ENCODE results near the gene UPP2.

UPP2 gene

GRCh38 chr2:158060160-158060834 is 41.4 kb upstream of the UPP2 start:
- no peaks in the 10 kb centered on the region for H3K36me3 ChIP-seq (ENCODE audit: low read length)
- H4K20me1 ChIP-seq (ENCODE audit: low read depth, low read length), result no peaks in the 10 kb centered on the region
- no peaks in the 10 kb centered on the region for H3K79me2 ChIP-seq (ENCODE audit: insufficient read depth, low read length)
- H3K4me3 ChIP-seq (ENCODE audit: insufficient read depth, low read length, poor library complexity, severe bottlenecking), result no peak overlapping the region
- no peaks in the 10 kb centered on the region for H3F3A ChIP-seq (ENCODE audit: insufficient read depth)
- H3K4me2 ChIP-seq (ENCODE audit: low read depth, low read length, poor library complexity, severe bottlenecking), result no peak overlapping the region
- H3K9ac ChIP-seq (ENCODE audit: low read length), result no peak overlapping the region
- H3K27me3 ChIP-seq (ENCODE audit: low read length), result no peaks in the 10 kb centered on the region
- H3K27ac ChIP-seq (ENCODE audit: low read depth, low read length), result no peak overlapping the region
- no peaks in the 10 kb centered on the region for H3K9me2 ChIP-seq (replicated peaks; ENCODE audit: insufficient read depth, low read length)
- H2AFZ ChIP-seq (ENCODE audit: low read depth, low read length, severe bottlenecking), result no peak overlapping the region
- TF ChIP-seq EZH2phosphoT487 (conservative IDR thresholded peaks at IDR 0.05; ENCODE audit: low read length) (no peak), CTCF (IDR thresholded peaks at IDR 0.05; ENCODE audit: insufficient read depth, low read length, poor library complexity, severe bottlenecking) (no peak)
- H3K9me3 ChIP-seq (ENCODE audit: insufficient read depth, low read length), result no peaks in the 10 kb centered on the region

GRCh38 chr2:158060835-158061435 is 40.7 kb upstream of the UPP2 start:
- Histone ChIP-seq H3K79me2 (ENCODE audit: insufficient read depth, low read length) (no peaks in the 10 kb centered on the region), H3K27ac (ENCODE audit: low read depth, low read length) (no peak overlapping the region), H3K4me3 (ENCODE audit: insufficient read depth, low read length, poor library complexity, severe bottlenecking) (no peak overlapping the region), H3K4me2 (ENCODE audit: low read depth, low read length, poor library complexity, severe bottlenecking) (no peak overlapping the region), H3K27me3 (ENCODE audit: low read length) (no peaks in the 10 kb centered on the region), H2AFZ (ENCODE audit: low read depth, low read length, severe bottlenecking) (no peak overlapping the region), H4K20me1 (ENCODE audit: low read depth, low read length) (no peaks in the 10 kb centered on the region), H3F3A (ENCODE audit: insufficient read depth) (no peaks in the 10 kb centered on the region), H3K9me3 (ENCODE audit: insufficient read depth, low read length) (no peaks in the 10 kb centered on the region), H3K9me2 (replicated peaks; ENCODE audit: insufficient read depth, low read length) (no peaks in the 10 kb centered on the region), H3K9ac (ENCODE audit: low read length) (no peak overlapping the region), H3K36me3 (ENCODE audit: low read length) (no peaks in the 10 kb centered on the region)
- TF ChIP-seq EZH2phosphoT487 (conservative IDR thresholded peaks at IDR 0.05; ENCODE audit: low read length) (no peak), CTCF (IDR thresholded peaks at IDR 0.05; ENCODE audit: insufficient read depth, low read length, poor library complexity, severe bottlenecking) (no peak)

- Histone ChIP-seq H3K27me3 (ENCODE audit: low read length) (no peaks in the 10 kb centered on the region), H4K20me1 (ENCODE audit: low read depth, low read length) (no peaks in the 10 kb centered on the region), H3K9me3 (ENCODE audit: insufficient read depth, low read length) (no peaks in the 10 kb centered on the region), H3K79me2 (ENCODE audit: insufficient read depth, low read length) (no peaks in the 10 kb centered on the region), H3K4me3 (ENCODE audit: insufficient read depth, low read length, poor library complexity, severe bottlenecking) (no peak overlapping the region), H3F3A (ENCODE audit: insufficient read depth) (no peaks in the 10 kb centered on the region), H3K9me2 (replicated peaks; ENCODE audit: insufficient read depth, low read length) (no peaks in the 10 kb centered on the region), H3K27ac (ENCODE audit: low read depth, low read length) (no peak overlapping the region), H3K4me2 (ENCODE audit: low read depth, low read length, poor library complexity, severe bottlenecking) (no peak overlapping the region), H2AFZ (ENCODE audit: low read depth, low read length, severe bottlenecking) (no peak overlapping the region), H3K9ac (ENCODE audit: low read length) (no peak overlapping the region), H3K36me3 (ENCODE audit: low read length) (no peaks in the 10 kb centered on the region)
- no peak for TF ChIP-seq CTCF (IDR thresholded peaks at IDR 0.05; ENCODE audit: insufficient read depth, low read length, poor library complexity, severe bottlenecking)
- no peak for TF ChIP-seq EZH2phosphoT487 (conservative IDR thresholded peaks at IDR 0.05; ENCODE audit: low read length)
Measured at GRCh38 chr2:158061763-158062162, 39.9 kb upstream of the UPP2 start.
